Activated CD4-positive, CD25-positive, alpha-beta regulatory T cell treated with anti-CD3 and anti-CD28 coated beads, Interleukin-2, amount 50 U/mL, for 16 hours (primary cell): ENCODE results near the gene CAV3.
"Not testable (repeated sequence)": the region's sequence is repeated elsewhere in the genome, so short reads cannot be mapped to it uniquely, and the experiment has no call there.

ENCODE experiments used
- DNase-seq: peaks from one replicate; pipeline ENCODE4 v3.0.0-alpha.2; 2020; ENCODE audit warnings: low read depth, low spot score

The CAV3 gene

DNA sequence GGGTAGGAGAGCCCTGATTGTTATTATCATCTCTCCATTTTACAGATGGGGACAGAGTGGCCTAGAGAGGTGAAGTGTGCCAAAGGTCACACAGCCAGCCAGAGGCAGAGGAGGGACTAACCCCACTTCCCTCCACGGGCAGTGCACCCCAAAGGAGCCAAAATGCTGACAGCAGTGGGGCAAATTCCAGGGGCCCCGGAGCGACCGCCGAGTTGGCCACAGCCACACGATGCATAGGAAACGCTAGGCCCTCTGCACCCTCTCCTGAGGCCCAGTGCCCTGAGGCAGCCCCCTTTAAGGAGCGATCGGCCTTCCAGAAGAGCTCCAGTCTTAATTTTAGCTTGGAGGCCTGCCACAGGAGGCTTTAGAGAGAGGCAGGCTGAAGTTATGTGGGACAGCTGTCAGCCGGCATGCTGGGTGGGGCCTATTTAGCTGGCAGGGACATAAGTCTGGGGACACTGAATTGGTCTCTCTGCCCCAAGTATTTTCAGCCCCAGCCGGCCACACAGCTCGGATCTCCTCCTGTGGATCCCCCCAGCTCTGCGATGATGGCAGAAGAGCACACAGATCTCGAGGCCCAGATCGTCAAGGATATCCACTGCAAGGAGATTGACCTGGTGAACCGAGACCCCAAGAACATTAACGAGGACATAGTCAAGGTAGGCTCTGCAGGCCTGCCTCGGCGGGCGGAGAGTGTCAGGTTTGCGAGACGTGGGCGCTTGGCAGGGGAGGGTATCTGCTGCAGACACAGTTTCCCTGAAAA is at the start of gene CAV3:
Gene CAV3 (plus strand): TSS at position 471 of the 763 bp plus-strand sequence. CDS start 75 bp downstream, at position 546.
- no peak for DNase-seq

DNA sequence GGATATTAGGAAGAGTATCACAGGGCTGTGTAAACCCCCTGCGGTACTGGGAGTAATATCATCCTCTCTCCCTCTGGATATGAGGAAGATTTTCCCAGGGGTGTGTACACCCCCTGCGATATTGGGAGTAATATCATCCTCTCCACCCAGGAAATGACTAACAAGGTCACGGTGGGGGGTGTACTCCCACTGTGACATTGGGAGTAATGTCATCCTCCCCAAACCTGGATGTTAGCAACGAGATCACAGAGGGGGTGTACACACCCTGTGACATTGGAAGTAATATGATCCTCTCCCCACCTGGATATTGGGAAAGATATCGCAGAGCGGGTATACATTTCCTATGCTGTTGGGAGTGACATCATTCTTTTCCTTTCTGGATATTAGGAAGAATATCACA is 48.6 kb upstream of the CAV3 start:
- DNase-seq: not testable (repeated sequence)

DNA sequence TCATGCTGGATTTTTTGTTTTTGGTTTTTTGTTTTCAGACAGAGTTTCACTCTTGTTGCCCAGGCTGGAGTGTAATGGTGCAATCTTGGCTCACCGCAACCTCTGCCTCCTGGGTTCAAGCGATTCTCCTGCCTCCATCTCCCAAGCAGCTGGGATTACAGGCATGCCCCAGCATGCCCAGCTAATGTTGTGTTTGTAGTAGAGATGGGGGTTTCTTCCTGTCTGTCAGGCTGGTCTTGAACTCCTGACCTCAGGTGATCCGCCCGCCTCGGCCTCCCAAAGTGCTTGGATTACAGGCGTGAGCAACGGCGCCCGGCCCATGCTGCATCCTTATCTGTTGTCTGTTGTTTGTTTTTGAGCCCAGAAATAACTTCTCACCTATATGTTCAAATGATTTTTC is 42.3 kb upstream of the CAV3 start:
- DNase-seq: not testable (repeated sequence)

DNA sequence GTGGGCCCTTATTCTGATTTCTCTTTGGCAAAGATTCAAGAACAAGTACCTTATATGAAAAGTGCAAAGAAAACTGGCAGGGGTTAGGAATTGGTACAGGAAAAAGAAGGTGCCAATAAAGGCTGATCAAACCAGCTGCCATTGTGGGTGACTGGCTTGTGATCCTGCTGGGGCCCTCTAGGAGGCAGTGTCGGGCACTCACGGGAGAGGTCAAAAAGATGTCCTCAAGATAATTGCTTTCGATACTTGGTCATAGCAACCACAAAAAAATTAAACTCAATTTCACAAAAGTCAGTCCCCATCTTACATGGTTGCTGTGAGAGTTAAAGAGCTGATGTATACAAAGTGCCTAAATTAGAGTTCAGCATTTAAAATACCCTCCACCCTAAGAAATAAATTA is 31.0 kb upstream of the CAV3 start:
- DNase-seq: no peak

GRCh38 chr3:8705575-8705974 is 28.0 kb upstream of the CAV3 start:
- no peak for DNase-seq

GRCh38 chr3:8709287-8709686 is 24.3 kb upstream of the CAV3 start:
- no peak for DNase-seq

GRCh38 chr3:8709801-8710507 is 23.6 kb upstream of the CAV3 start:
- no peak for DNase-seq

DNA sequence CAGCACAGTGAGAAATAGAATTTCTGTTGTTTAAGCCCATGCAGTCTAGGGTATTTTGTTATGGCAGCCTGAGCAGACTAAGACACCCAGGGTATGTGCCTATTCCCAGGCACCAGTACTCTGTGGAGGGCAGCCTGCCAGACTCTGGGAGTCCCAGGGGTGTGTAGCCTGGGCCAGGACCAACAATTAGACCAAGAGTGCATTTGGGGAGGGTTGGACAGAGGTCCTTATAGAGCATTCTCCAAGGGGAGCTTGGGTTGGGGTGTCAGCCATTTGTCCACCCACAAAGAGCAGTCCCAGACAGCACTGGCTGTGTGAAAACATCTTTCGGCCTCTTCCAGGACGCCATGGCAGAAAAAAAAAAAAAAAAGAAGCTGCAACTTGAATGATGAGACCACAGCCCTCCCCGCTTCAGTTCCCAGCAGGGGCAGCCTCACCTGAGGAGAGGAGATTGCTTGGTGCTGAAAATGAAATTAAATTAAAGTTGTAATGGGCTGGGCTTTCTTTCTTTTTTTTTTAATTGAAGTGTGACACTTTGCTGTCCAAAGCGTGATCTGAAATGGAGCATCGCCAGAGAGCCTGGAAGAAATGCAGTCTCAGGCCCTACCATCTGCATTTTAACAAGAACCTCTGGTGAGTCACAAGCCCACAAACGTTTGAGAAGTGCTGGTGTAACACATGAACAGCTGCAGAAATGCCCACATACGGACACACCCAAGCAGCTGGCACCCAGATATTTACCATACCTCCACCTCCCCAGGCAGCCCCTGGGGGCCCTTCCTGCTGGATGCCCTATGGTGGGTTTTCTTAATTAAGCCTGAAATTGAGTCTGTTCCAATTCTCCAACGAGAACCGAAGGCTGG is 21.3 kb upstream of the CAV3 start:
- no peak for DNase-seq

DNA sequence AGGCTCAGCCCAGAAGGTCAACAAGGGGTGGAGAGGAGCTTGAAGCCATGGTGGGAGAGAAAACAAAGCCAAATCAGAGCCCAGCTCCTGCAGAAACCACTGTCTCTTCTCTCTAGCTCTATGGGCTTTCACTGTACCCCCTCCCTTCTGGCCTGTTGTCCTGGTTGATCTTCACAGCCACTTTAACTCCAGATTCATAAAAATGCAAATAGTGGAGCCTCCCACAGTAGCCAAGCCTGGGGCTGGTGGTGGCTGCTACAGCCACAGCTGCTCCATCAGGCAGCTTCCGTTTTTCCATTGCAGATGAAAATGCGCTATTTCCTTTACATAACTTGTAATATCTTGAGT is 20.7 kb upstream of the CAV3 start:
- no peak for DNase-seq

- no peak for DNase-seq
Measured at GRCh38 chr3:8713901-8714759, 19.5 kb upstream of the CAV3 start.

- not testable (repeated sequence) for DNase-seq
Measured at GRCh38 chr3:8715757-8716156, 17.8 kb upstream of the CAV3 start.

DNA sequence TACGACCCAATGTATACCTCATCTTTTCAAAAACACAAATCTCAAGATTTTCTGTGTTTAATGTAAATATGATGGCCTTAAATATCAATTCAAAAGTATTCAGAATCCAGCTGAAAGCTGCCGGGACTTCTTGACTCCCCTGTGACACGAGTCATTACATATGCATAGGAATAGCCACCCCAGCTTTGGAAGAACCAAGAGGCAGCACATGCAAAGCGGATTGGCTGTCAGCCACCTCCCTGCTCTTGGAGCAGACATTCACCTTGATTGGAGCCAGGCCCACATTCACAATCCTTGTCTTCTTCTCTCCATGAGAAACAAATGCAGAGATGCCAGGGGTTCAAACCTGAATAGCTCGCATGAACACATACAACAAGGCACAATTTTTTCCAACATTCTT is 10.8 kb upstream of the CAV3 start:
- DNase-seq: no peak

- DNase-seq: no peak
Measured at GRCh38 chr3:8723612-8724011, 10.0 kb upstream of the CAV3 start.

- no peak for DNase-seq
Measured at GRCh38 chr3:8724108-8724752, 9.4 kb upstream of the CAV3 start.

DNA sequence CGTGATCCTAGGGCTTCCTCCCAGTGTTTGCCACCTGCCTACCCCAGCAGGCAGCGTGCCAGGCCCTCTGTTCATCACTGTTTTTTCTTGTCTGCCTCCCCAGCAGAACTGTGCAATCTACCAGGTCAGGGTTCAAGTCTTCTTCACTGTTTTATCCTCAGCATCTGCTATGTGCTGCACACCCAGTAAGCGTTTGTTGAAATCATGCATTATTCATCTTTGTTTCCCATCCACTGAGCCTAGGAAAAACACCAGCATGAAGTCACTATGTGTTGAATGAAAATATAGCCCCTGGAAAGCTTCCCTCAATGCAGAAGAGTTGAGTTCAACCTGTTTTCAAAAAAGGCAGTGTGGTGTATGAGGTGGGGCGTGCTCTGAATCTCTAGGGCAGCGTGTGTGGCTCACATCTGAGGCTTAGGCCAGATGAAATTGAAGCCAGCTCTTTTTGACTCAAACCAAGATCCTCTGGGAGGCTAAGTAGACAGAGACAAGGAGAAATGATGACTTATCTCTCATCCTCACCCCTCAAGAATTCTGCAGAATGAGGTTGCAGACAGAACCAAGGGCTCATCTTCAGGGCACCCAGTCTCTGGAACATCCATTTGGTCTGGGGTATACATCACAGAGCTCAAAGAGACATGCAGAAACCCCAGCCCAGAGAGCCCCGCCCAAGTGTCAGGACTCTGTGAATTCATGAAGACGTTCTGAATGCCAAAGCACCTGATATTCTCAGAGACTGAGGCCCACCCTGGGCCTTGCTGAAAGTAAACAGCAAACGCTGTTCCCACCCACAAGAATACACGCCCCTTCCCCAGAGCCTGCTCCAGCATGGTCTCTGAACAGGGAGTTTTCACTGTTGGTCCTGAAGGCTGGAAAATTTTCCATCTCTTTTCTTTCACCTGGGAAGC is 5.7 kb upstream of the CAV3 start:
- DNase-seq: no peak

GRCh38 chr3:8729479-8729878 is 4.1 kb upstream of the CAV3 start:
- no peak for DNase-seq

DNA sequence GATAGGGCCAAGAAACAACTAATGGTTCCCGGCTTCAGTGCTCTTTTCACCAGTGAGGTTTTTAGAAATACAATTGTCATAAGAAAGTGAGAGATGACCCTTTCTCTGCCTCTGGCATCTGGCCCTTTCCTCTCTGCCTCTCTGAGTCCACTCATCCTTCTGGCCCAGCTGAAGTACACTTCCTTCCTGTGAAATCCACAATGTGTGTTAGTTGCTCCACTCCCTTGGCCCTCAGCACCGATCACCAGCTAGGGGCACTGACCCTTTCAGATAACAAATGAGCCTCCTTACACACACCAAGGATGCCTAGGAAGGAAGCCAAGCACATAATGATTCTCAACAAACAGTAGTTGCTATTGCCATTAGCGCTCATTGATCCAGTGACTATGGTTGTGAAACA is 2.9 kb upstream of the CAV3 start:
- no peak for DNase-seq

DNA sequence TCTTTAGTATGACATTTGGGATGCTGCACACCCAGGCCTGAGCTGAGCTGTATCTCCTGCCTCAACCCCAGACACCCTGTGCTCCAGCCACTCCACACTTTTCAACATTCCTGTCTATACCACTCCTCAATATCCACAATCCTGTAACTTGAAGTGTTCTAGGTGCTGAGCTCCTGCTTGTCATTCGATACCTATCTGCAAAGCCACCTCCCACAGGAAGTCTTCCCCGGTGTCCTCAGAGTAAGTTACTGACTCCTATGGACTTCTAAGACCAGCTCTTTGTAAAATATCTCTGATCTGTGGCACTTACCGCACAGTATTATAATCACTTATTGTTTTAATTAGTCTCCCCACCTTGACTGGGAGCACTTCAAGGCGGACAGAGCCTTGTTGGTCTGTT is 1.2 kb upstream of the CAV3 start:
- no peak for DNase-seq

DNA sequence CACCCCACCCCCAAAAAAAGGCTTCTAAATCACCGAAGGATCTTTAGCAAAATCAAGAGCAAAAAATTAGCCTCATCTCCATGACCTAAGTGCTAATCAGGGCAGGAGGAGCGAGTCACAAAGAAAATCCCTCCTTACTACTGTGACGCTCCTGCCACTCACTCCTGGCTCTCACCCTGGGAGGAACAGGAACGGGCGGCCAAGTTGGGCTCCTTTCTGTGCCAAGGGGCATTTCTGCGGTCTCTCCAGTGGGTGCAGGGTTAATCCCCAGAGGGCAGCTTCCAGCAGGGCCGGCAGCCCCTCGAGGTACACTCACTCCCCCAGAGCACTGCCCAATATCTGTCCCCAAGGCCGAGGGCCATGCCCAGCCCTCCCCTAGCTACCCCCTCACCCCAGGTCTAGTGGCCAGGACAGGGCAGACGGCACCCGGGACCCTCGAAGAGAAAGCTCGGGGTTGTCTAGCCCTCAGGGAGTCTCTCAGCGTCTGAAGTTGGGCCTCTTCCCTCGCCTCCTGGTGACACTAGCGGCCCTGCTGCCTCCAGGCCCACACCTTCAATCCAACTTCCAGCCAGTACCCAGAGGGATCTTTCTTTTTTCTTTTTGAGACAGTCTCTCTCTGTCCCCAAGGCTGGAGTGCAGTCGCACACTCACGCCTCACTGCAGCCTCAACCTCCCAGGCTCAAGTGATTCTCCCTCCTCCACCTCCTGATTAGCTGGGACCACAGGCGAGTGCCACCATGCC is 706 bp downstream of the CAV3 start:
- DNase-seq: no peak
